GM21515 (cell line): Measurements from ENCODE around the gene STX11.

ENCODE experiments used
- ATAC-seq: cut with Tn5 transposase; IDR thresholded peaks from one replicate; pipeline ENCODE4 v1.9.1; 2021; ENCODE audit not compliant: unreplicated experiment

The STX11 gene

DNA sequence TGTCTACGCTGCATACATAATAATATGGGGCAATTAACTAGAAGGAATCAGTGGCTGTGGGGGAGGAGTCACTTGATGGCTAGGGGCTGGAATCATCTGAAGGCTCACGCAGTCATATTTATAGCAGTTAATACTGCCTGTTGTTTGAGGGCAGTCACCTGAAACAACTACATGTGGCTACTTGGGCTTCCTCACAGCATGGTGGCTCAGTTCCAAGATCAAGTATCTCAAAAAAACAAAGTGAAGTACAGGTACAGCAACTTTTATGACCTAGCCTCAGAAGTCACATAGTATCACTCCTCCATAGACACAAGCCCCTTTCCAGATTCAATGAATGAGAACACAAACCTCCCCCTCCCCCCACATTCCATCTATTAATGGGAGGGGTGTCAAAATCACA is 63.7 kb downstream of the STX11 start:
- ATAC-seq: no peak

DNA sequence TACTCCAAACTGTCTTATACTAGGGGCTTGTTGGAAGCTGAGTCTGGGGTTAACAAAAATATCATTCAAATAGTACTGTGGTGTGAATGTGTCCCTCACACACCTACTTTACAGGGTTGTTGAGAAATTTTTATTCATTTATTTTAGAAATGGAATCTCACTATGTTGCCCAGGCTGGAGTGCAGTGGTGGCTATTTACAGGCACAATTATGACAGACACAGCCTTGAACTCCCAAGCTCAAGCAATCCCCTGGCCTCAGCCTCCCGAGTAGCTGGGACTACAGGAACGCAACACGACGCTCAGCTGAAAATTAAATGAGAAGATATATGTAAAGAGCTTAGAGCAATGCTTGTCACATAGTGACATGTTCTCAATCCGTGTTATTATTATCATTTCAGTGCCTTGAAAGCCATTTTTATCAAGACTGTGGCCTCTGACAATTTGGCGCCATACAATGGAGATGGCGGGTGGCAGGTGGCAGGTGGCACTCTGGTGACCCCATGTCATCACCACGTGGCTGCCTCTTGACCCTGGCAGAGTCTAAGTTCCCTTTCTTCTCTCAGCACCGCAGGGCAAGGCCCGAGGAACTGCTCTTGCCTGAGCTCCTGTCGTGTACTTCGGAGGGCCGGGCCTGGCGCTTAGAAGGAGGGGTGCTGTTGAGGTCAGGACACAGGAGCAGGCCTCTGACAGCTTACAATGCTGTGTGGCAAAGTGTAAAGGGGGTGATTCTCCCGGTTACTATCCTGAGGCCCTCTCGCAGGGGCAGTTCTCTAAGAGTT is 64.5 kb downstream of the STX11 start:
- ATAC-seq: no peak

DNA sequence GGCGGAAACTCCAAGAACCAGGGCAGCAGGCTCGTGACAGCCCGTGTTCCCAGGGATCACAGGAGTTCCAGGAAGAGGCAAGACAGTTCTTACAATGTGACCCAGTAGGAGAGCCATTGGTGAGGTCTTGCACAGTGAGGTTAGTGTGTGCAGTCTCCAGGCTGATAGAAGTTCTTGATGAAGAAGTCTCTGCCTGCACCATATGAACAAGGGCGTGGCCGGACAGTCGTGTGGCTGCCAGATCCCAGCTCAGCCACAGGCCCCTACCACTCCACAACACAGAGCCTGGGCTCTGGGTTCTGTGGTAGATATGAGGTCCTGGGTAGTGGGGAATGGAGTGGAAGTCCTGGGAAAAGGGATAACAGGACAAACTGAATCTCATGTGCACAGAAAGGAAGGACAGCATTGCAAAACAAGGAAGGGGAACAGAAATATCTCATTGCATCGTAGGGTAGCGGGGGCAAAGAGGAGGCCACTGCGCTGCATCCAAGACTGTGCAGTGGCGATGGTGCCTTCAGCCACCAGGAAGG is 65.2 kb downstream of the STX11 start:
- ATAC-seq: peak; percentile 15

DNA sequence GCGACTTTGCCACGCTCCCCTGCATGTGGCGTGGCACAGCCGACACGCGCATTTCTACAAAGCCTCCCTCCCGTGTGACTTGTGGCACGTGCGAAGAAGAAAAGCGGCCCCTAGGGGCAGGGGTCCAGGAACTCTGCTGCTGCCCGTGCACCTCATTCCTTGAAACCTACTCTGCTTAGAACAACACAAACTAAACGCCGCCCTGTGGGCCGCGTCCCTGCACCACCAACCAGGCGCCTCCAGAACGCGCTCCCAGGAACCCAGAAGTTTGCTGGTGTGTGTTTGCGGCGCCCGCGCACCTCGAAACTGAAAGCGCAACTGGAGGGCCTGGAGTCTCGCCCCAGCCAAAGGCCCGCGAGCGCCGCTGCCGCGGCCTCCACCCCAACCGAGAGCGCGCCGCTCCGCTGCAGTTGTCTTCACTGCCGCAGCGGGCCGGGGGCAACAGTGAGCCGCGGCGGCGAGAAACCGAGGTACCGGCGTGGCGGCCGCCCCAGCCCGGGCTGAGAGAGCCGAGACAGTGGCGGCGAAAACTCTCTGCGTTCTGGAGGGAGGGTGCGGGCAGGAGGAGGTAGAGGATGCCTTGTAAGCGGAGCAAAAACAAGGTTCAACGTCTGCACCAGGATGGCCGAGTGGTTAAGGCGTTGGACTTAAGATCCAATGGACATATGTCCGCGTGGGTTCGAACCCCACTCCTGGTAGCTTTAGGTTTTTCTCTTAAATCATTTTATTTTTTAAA is 65.8 kb downstream of the STX11 start:
- ATAC-seq: peak; percentile 91

DNA sequence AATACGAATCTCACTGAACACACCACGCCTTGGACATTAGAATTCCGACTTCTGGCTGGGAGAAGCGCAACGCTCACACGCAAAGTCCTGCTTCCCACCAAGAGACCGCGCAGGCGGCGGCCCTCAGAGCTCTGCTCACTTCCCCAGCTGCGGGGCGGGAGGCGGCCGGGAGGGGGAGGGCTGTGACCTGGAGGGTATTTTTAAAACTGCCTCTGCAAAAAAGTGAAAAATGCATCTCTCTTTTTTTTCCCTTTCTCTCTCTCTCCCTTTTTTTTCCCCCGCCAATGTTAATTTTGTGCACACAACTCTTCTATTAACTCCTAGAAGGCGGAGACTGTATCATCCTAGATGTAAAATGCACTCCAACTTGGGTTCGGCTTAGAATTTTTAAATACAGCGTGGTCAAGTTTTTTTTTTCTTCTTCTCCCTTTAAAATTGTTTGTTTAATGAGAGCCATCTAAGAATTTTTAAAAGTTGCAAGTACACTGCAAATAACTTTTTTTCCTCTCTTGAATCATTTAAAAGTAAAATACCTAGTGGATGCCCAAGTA is 66.4 kb downstream of the STX11 start:
- peak; percentile 39 for ATAC-seq

DNA sequence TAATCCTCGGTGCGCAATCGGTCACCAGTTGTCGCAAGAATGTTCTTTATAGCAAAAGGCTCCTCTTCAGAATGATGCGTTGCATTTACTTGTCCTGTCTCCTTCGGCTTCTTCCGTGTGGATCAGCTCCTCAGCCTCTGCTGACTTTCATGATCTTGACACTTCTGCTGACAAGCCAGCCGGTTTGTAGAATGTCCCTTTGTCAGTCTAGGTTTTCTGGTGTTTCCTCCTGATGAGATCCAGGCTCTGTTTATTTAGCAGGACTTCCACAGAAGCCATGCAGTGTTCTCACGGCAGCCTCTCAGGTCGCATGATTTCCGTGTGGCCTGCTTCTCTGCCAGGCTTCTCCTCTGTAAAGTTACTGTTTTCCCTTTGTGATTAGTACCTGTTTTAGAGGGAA is 66.9 kb downstream of the STX11 start:
- no peak for ATAC-seq

DNA sequence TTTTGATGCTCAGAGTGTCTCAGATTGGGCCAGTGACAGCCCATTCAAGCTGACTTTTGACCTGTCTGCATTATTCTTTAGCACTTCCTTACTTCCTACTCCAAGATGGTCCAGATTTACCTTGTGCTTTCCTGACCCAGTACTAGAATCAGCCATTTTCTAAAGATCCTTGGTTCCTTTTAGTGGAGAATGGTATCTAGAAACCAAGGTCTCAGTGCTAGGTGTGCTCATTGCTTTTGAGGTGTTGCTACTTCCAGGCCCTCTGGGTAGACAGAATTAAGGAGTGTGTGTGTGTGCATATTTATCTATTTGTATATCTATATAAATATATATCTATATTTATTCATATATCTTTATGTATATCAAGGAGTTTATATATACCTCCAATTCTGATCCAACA is 67.5 kb downstream of the STX11 start:
- no peak for ATAC-seq

DNA sequence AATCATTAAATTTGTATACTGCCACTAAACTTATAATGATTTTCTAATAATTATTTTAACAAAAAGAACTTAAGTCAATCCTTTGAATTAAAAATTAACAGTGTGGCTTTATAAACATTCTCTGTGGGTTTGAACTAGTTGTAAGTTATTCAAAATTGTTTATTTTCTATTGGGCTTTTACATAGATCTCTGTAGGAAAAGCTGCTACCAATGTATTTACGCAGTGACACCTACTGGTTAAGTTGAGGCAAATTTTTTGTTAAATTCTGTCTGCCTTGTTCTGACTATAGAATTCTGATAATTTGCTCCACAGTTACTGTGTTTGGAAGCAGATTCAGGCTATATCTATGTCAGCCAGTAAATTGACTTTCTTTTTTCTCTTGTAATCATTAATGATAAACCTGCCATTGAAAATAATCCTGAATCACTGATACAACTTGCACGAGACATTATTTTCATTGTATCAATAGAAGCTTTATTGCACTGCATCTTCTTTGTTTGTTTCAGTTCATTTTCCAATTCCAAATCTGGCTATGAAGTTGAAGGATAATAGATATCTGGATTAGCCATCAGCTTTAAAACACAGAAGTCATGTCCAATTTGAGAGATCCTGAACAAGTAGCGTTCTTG is 68.9 kb downstream of the STX11 start:
- ATAC-seq: no peak

DNA sequence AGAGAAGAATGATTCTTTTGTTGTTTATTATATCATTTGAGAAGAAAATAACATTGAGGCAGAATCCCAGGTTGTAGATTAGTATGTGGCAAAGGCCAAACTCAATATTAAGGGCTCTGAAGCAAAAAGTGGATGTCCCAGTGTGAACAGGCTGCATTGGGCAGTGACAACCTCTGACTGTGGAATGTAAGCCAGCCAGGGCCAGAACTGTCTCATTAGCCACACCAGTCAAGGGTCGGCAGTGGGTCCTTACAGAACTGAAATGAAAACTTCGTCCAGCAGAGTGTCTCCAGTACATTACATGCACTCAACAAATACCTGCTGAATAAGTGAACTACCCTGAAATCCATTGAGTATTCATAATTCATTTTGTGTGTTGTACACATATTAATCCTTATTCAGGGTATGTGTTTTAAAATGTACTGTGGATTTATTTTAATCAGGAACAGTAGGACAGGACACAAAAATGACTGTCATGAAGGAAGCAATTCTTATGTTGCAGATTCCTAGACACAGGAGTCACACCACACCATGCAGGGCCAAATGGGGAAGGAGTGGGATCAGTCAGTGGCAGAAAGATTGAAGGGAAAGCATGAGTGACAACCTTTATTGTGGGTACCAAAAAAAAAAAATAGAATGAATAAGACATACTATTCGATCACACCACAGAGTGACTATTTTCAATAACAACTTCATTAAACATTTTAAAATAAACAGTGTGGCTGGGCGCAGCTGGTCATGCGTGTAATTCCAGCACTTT is 69.9 kb downstream of the STX11 start:
- ATAC-seq: no peak

DNA sequence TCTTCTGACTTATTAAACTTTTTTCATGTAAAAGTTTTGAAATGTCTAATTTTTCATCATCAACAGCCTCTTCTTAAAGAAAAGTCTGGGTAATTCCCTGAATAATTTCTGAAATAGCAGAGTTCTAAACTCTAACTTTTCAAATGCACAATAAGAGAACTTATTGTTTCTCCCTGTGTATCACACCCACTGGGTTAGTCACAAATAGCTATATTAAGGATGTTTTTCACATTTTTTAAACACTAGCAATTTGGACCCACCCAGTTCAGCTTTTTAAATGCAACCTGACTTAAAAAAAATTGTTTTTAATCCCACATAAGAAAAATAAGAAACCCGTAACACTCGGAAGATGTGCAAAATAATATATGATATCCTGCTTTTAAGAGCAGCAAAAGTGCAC is 73.4 kb downstream of the STX11 start:
- ATAC-seq: no peak

DNA sequence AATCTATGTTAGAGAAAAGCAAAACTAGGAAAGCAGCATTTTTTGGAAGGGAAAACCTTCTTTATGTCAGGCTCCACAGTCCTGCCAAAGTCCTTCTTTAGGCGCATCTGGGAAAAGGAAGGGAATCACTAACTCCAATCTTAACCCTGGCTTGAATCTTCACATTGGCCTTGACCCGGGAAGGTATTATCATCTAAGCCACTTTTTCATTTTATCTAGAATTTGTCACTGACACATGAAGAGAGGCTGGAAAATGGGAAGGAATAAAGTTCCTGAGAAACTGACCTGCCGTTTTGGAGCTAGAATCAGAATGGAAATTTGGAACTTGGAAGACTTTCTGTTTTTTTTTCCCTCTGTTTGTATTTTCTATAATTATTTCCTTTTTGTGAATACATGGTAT is 81.4 kb downstream of the STX11 start:
- ATAC-seq: no peak

DNA sequence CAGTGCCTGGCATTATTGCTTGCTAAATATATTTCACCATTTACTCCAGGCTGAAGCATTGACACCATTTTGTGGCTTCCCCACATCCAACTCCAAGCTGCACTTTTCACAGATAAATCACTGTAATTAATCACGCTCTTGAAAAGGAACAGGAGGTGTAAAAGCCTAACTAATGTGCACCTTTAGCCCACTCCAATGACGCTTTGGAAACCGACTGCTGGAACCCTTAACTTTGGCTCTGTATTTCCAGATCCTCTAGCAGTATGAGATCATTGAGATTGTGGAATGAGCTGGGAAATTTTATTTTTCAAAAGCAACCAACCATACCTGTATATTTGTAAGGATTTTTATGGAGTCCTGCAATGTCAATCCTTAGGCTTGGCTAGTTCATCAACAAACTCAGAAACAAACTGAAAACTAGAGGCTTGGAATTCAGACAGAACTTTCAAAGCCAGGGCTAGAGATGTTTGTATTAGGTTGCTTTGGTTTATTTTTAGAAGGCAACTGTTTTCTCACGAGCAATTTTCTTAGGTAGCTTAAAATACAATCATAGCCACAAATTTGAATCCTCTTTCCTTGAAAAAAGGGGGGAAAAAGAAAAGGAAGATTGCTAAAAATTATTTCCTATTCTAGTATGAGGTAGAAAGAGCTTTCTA is 82.0 kb downstream of the STX11 start:
- ATAC-seq: no peak

DNA sequence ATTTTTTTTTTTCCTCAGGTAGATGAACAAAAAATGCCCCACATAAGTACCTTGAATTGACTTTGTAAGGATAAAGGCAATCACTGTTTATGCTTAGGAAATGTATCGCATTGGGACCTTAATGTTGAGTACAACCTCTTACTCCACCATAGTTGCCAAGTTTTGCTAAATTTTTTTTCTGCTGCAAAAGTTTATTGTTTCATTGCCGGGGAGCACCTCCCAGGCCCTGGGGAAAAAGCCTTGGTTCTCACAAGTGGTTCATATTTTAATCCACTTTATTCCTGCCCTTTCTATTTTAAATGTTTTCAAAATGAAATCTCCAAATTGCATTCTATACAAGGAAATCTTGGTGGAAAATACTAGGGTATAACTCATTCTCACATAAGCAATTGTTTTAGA is 82.5 kb downstream of the STX11 start:
- ATAC-seq: no peak

DNA sequence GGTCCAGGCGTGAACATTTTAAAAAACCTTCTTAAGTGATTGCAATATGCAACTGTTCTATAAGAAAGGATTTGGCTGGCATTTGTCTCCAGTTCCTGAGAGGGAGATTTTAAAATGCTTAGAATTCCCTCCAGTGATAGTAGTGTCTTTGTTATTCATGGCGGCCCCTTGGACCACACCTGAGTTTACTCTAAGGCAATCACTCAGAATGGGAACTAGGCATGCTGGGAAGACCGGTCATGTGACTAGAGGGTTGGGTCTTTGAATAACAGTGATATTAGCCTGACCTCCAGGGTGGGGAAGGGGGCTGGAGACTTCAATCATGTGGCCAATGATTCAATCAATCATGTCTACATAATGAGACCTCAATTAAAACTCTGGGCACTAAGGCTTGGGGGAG is 84.1 kb downstream of the STX11 start:
- ATAC-seq: no peak

DNA sequence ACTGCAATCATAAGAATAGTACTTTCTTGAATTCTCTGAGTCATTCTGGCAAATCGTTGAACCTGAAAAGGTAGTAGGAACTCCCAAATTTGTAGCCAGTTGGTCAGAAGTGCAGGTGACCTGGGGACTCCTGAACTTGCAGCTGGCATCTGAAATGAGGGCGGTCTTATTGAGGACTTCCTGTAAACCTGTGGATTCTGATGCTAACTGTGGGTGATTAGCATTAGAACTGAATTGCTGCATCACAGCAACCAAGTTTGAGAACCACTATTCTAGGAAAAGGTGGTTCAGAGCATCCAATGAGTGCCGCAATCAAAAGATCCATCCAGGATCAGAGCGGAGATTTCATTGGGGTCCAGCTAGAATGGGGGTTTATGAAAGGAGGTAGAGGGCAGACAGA is 84.6 kb downstream of the STX11 start:
- ATAC-seq: no peak
